ENCODE results near the gene CHKB. TPM values are rescaled to one million over a fixed set of nuclear protein-coding genes. Genes with fewer than 3 reads are reported as not detected.
A peak's percentile ranks its signal among the peaks of the same experiment; 100 is the strongest.

Gene CHKB
- total RNA-seq (2021; ENCODE audit: unreplicated experiment) (55.1 TPM), Bru-seq, nascent RNA (percentile 82 among the genes with signal in this experiment), BruChase-seq, experiment 1, labeled RNA remaining after a 6-hour chase (percentile 92 among the genes with signal in this experiment), BruChase-seq, experiment 2, labeled RNA remaining after a 2-hour chase (percentile 90 among the genes with signal in this experiment)
- 35.5 and 42.0 TPM in 2 replicates for polyA plus RNA-seq (2012)
- long read RNA-seq, transcript CHKB-212 (9 exons, 2,069 nt) = major isoform, 8 of 40 reads
- long read RNA-seq, transcript CHKB-208 (8 exons, 2,114 nt) = minor isoform, 7 of 40 reads
- long read RNA-seq, transcript CHKB-201 (11 exons, 1,638 nt) = minor isoform, 5 of 40 reads
- long read RNA-seq, partial matches to known transcripts = 9 of 40 reads
- long read RNA-seq, other reads (novel, unspliced or antisense) = 11 of 40 reads

DNA sequence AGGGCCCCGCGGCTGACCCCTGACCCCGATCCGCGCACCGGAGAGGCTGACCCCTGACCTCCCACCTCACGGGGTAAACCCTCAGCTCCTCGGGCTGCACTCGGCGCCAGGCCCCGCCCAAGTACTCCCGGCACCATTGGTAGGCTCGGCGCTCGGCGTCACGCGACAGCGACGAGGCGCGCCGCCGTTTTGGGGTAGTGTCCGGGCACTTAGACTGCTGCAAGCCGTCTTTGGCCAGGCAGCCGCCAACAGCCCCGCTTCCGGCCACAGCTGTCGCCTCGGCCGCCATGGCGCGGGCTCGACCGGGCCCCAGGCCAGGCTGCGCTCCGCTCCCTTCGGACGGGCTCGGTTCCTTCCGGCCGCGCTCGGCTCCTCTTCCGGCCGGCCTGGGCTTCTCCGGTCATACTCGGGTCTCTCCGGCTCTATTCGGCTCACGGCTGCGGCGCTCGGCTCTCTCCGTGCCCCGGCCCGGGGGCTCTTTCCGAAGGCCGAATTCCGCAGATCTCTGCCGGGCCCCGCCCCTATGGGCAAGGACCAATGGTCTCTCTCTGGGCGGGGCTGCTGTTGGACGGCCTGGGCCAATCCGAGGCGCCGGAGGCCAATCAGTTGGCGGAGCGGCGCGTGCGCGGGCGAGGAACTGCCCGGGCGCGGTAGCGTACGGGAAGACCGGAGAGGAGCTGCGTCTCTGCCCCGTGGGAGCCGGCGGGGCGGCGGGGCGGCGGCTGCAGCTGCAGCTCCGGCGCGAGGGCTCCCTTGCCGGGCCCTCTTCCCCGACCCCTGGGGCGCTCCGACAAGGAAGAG is at the start of gene CHKB:
Gene CHKB, minus strand, starts transcription at position 357 of the 801 bp plus-strand sequence. Its CDS starts 68 bp downstream, at position 289.
- no peak for TF ChIP-seq RAD21 (IDR thresholded peaks at IDR 0.05; ENCODE audit: low read depth)
- peak; percentile 54 for TF ChIP-seq YY1 (IDR thresholded peaks at IDR 0.05; ENCODE audit: extremely low read depth, insufficient replicate concordance, low read depth, low read length)
- no peak for TF ChIP-seq FOSL1 (IDR thresholded peaks at IDR 0.05; ENCODE audit: low read depth)
- TF ChIP-seq ELF1 (IDR thresholded peaks at IDR 0.05; ENCODE audit: borderline replicate concordance, low read depth) = no peak
- peak; percentile 88 for TF ChIP-seq POLR2AphosphoS5 (IDR thresholded peaks at IDR 0.05; ENCODE audit: low read depth, low read length)
- TF ChIP-seq SIN3A (IDR thresholded peaks at IDR 0.05; ENCODE audit: low read depth) = 0 out of 2 replicates have a peak, but pooled peaks have one; percentile 48
- TF ChIP-seq EZH2phosphoT487 (IDR thresholded peaks at IDR 0.05; ENCODE audit: borderline replicate concordance) = no peak
- TF ChIP-seq SP1 (IDR thresholded peaks at IDR 0.05; ENCODE audit: low read depth) = no peak; the same call in 1 of the 2 replicates
- TF ChIP-seq SRF (IDR thresholded peaks at IDR 0.05; ENCODE audit: low read depth) = no peak
- no peak for TF ChIP-seq EZH2 (IDR thresholded peaks at IDR 0.05)
- no peak; the same call in none of the 2 replicates for TF ChIP-seq ZFX (IDR thresholded peaks at IDR 0.05)
- no peak for TF ChIP-seq TCF7L2 (IDR thresholded peaks at IDR 0.05; ENCODE audit: borderline replicate concordance, extremely low read depth, insufficient read depth, insufficient read length)
- peak; percentile 90 for TF ChIP-seq POLR2A (IDR thresholded peaks at IDR 0.05; ENCODE audit: borderline replicate concordance, extremely low read depth, insufficient read depth, insufficient read length)
- peak; percentile 72 for TF ChIP-seq MAX (IDR thresholded peaks at IDR 0.05)
- no peak for TF ChIP-seq ZNF274 (IDR thresholded peaks at IDR 0.05; ENCODE audit: low read depth, low read length)
- TF ChIP-seq ATF3 (IDR thresholded peaks at IDR 0.05) = no peak
- peaks cover 17% of the 10 kb centered on the region; the same call in 1 of the 2 replicates for H3K79me2 ChIP-seq (ENCODE audit: insufficient read depth, low read length)
- no peaks in the 10 kb centered on the region for H3K9me2 ChIP-seq (ENCODE audit: insufficient read depth)
- H4K20me1 ChIP-seq (ENCODE audit: insufficient read depth) = no peaks in the 10 kb centered on the region
- CTCF ChIA-PET = interaction anchor here (1.4 to 1.6 kb wide), 2 partner anchors 20 to 38 kb away, joined by 3 to 4 read pairs; partner anchors contain the start of gene SYCE3
- H3K27ac ChIP-seq (ENCODE audit: low read depth, low read length) = peak within 1 kb of the TSS; percentile 99
- peaks cover 5 to 28% of the 10 kb centered on the region in 2 experiments for H3K4me1 ChIP-seq (ENCODE audit: control insufficient read depth in 1 of 2, insufficient read depth in 2 of 2, low read length in 2 of 2)
- POLR2A ChIA-PET = interaction anchor here (1.3 to 2.1 kb wide), 2 partner anchors 20 to 57 kb away, joined by 8 read pairs; partner anchors contain the start of genes SCO2 and SYCE3
- H2AFZ ChIP-seq (ENCODE audit: low read depth, low read length, poor library complexity, severe bottlenecking) = peak within 1 kb of the TSS; percentile 16
- peak within 1 kb of the TSS; percentile 97 for H3K4me2 ChIP-seq (ENCODE audit: low read length)
- peak; percentile 91 for DNase-seq (ENCODE audit: low read depth, low spot score)
- H3K9me3 ChIP-seq (ENCODE audit: control insufficient read depth in 1 of 2, insufficient read depth in 1 of 2, low read depth in 1 of 2, low read length in 2 of 2) = no peaks in the 10 kb centered on the region
- H3K4me3 ChIP-seq (replicated peaks in 1 of 2; ENCODE audit: low read depth in 1 of 2, low read length in 2 of 2) = peak within 1 kb of the TSS; percentile 86 to 90
- RAD21 ChIA-PET (ENCODE audit: low non-redundant PET in 1 of 2, low total read pairs in 2 of 2, uncharacterized antibody in 2 of 2, unreplicated experiment in 2 of 2) = no interaction called here
- H3K36me3 ChIP-seq (ENCODE audit: control insufficient read depth in 1 of 2, insufficient read depth in 2 of 2, low read length in 2 of 2) = no peaks in the 10 kb centered on the region; a peak in 1 of 4 replicates
- ATAC-seq = peak; percentile 94
- H3K9ac ChIP-seq (ENCODE audit: low read length) = peak within 1 kb of the TSS; percentile 90
- no TSS peak for BruUV-seq (replicated peaks)
- H3K27me3 ChIP-seq (ENCODE audit: insufficient read depth, low read length) = no peaks in the 10 kb centered on the region
- intact Hi-C loops (cut with micrococcal nuclease) = loop anchor here (2.0 kb wide), 1 partner anchor 30 kb away; no protein-coding TSS in a partner anchor
